HepG2 (cell line): ENCODE data around the gene MORC3. TPM values are rescaled to one million over a fixed set of nuclear protein-coding genes. Genes with fewer than 3 reads are reported as not detected.

ENCODE experiments used
- ATAC-seq: fragments of 200-7000 bp; cut with Tn5 transposase; 3 replicates; pipeline ENCODE4 v1.9.1; 2020; ENCODE audit warnings: mild to moderate bottlenecking, moderate library complexity
- BruUV-seq: library from RNA; stranded (reverse); fragments of 400-500 nt; replicated peaks from 2 replicates; lab custom pipeline; 2021; lab: Mats Ljungman, UMichigan
- CTCF ChIA-PET: fragments of 300-600 bp; formaldehyde crosslinking; extraction: SDS; loops from one replicate; lab custom pipeline; 2021; ENCODE audit warnings: low total read pairs, inconsistent platforms, low intra/inter-chr PET ratio; lab: Yijun Ruan, JAX
- POLR2A ChIA-PET: fragments of 350-600 bp; sonication (Branson Sonifier 250); formaldehyde crosslinking; loops from one replicate; lab custom pipeline; 2020; ENCODE audit warnings: antibody characterized with exemption, inconsistent platforms; lab: Yijun Ruan, JAX
- DNase-seq: peaks from one replicate; pipeline ENCODE4 v3.0.0-alpha.2; 2015; ENCODE audit warnings: low spot score
- FAIRE-seq: peaks from 3 replicates; lab custom pipeline; 2011; peaks lifted over from hg19 to GRCh38; lab: Jason Lieb, UNC
- H2AFZ ChIP-seq: one replicate; pipeline ENCODE4 v1.6.1; 2011; ENCODE audit warnings: low read length, inconsistent platforms
- H3K27ac ChIP-seq: fragments of 300-600 bp; 3 replicates; pipeline ENCODE4 v1.8.0; 2011; ENCODE audit warnings: mixed run types, mild to moderate bottlenecking, mixed read lengths, low read length, inconsistent platforms; ENCODE audit not compliant: insufficient read depth; ENCODE audit errors: extremely low read length
- H3K27me3 ChIP-seq, 2 experiments: fragments of 200-600 bp in 1 of 2; 2 replicates in 1 of 2; 3 replicates in 1 of 2; pipeline versions ENCODE4 v1.6.0 to v1.8.0; 2011; ENCODE audit warnings: low read length in 2 of 2, mild to moderate bottlenecking in 2 of 2, moderate library complexity in 2 of 2, inconsistent platforms in 1 of 2; ENCODE audit not compliant: insufficient read depth in 2 of 2, control insufficient read depth in 1 of 2
- H3K36me3 ChIP-seq, 2 experiments: fragments of 200-600 bp in 1 of 2; replicated peaks in 1 of 2; 2 replicates in 1 of 2; 3 replicates in 1 of 2; pipeline versions ENCODE4 v1.5.1 to v1.8.0; 2011; ENCODE audit warnings: low read length in 2 of 2, inconsistent platforms in 1 of 2; ENCODE audit not compliant: insufficient read depth in 2 of 2, control insufficient read depth in 1 of 2
- H3K4me1 ChIP-seq: 2 replicates; pipeline ENCODE4 v1.5.1; 2012; ENCODE audit warnings: low read length, inconsistent platforms; ENCODE audit not compliant: insufficient read depth
- H3K4me2 ChIP-seq: 2 replicates; pipeline ENCODE4 v1.6.0; 2011; ENCODE audit warnings: low read depth, low read length, inconsistent platforms
- H3K4me3 ChIP-seq, 3 experiments: fragments of 200-600 bp in 1 of 3; sonication (generic), shearing (Covaris generic) in 1 of 3; replicated peaks in 1 of 3; 2 replicates each; pipeline ENCODE4 v1.5.1; 2011 to 2016; ENCODE audit warnings: low read length in 3 of 3, inconsistent platforms in 2 of 3, low read depth in 2 of 3, mild to moderate bottlenecking in 2 of 3, control low read depth in 1 of 3, mixed read lengths in 1 of 3; ENCODE audit not compliant: insufficient read depth in 1 of 3
- H3K79me2 ChIP-seq: one replicate; pipeline ENCODE4 v1.6.1; 2011; ENCODE audit warnings: low read length, inconsistent platforms; ENCODE audit not compliant: insufficient read depth
- H3K9ac ChIP-seq: 2 replicates; pipeline ENCODE4 v1.6.0; 2011; ENCODE audit warnings: mild to moderate bottlenecking, low read depth, low read length, inconsistent platforms; ENCODE audit not compliant: insufficient read depth
- H3K9me3 ChIP-seq: 2 replicates; pipeline ENCODE4 v1.5.1; 2012; ENCODE audit warnings: mild to moderate bottlenecking, low read length
- H4K20me1 ChIP-seq: 2 replicates; pipeline ENCODE4 v1.6.0; 2011; ENCODE audit warnings: inconsistent platforms, mild to moderate bottlenecking, low read length, moderate library complexity; ENCODE audit not compliant: insufficient read depth
- FOXP1 ChIP-seq, 2 experiments: fragments of 450-650 bp in 1 of 2; IDR thresholded peaks; 2 replicates each; pipeline ENCODE4 v1.6.1; 2017 to 2018; ENCODE audit warnings: antibody characterized with exemption in 1 of 2
- HINFP ChIP-seq: sonication (generic); formaldehyde crosslinking; IDR thresholded peaks from 2 replicates; pipeline ENCODE4 v1.4.0; 2020; ENCODE audit warnings: low read depth, mild to moderate bottlenecking, missing genetic modification reagents
- NR2F2 ChIP-seq: IDR thresholded peaks from 2 replicates; pipeline ENCODE4 v1.6.1; 2012; ENCODE audit warnings: low read depth, inconsistent platforms, borderline replicate concordance
- ONECUT2 ChIP-seq: sonication (generic); formaldehyde crosslinking; IDR thresholded peaks from 2 replicates; pipeline ENCODE4 v1.4.0; 2020; ENCODE audit warnings: missing genetic modification reagents
- RERE ChIP-seq: IDR thresholded peaks from 2 replicates; pipeline ENCODE4 v1.6.1; 2016; ENCODE audit warnings: low read depth, missing genetic modification reagents, missing compliant biosample characterization
- SRSF1 ChIP-seq: fragments of 200-400 bp; formaldehyde crosslinking; optimal IDR thresholded peaks from 2 replicates; pipeline ENCODE3; 2017; ENCODE audit warnings: mild to moderate bottlenecking, low read depth, low read length, moderate library complexity
- THRA ChIP-seq: sonication (generic); formaldehyde crosslinking; IDR thresholded peaks from 2 replicates; pipeline ENCODE4 v1.4.0; 2020; ENCODE audit warnings: missing genetic modification reagents, borderline replicate concordance
- ZEB1 ChIP-seq: IDR thresholded peaks from 2 replicates; pipeline ENCODE4 v1.6.1; 2012; ENCODE audit warnings: mild to moderate bottlenecking, low read depth, inconsistent platforms; ENCODE audit not compliant: insufficient replicate concordance
- ZNF570 ChIP-seq: sonication (generic); formaldehyde crosslinking; IDR thresholded peaks from 2 replicates; pipeline ENCODE4 v1.4.0; 2020; ENCODE audit warnings: mild to moderate bottlenecking, missing genetic modification reagents, borderline replicate concordance
- ZNF713 ChIP-seq: sonication (generic); formaldehyde crosslinking; IDR thresholded peaks from 2 replicates; pipeline ENCODE4 v1.4.0; 2020; ENCODE audit warnings: mild to moderate bottlenecking, missing genetic modification reagents
- ZSCAN5A ChIP-seq: sonication (generic); formaldehyde crosslinking; IDR thresholded peaks from 2 replicates; pipeline ENCODE4 v1.8.0; 2022; ENCODE audit warnings: mild to moderate bottlenecking, missing genetic modification reagents, borderline replicate concordance
- WGBS: methylation state at CpG from one replicate; pipeline ENCODE4 v1.1.6; 2017; ENCODE audit warnings: low lambda C conversion rate; 5-methylcytosine and 5-hydroxymethylcytosine counted together
- in situ Hi-C: cut with HindIII; loops from 2 replicates; pipeline ENCODE4 v1.10.0; 2017; ENCODE audit warnings: low pct_unique_long_range_greater_than_20kb; ENCODE audit not compliant: extremely low pct_ligation_motif_present
- intact Hi-C: fragments of 100-400 bp; cut with micrococcal nuclease; formaldehyde crosslinking; loops from one replicate; pipeline ENCODE4 v1.10.0; 2022; ENCODE audit not compliant: unreplicated experiment
- polyA plus RNA-seq, 8 experiments: library from polyadenylated mRNA; depleted of rRNA in 3 of 8; stranded (reverse) in 7 of 8; unstranded in 1 of 8; fragments of >200 nt; fragmentation: Illumina TruSeq in 4 of 8; extraction: Trizol in 4 of 8; gene quantifications; 2 replicates each; pipeline versions ENCODE4 v1.2.1 to v1.2.3, GENCODE V29; 2011 to 2016; ENCODE audit warnings: low read depth in 4 of 8, missing spikeins in 1 of 8, mixed read lengths in 1 of 8; ENCODE audit not compliant: insufficient read depth in 1 of 8
- total RNA-seq, 5 experiments: library from RNA; depleted of rRNA; stranded (reverse); fragments of >200 nt; fragmentation: Illumina TruSeq; extraction: Trizol; gene quantifications; 2 replicates each; pipeline ENCODE4 v1.2.3, GENCODE V29; 2016; ENCODE audit warnings: low read depth in 1 of 5

Gene MORC3
- total and polyA plus RNA-seq, 2 of the 13 experiments (the other 11 are each of a cell fraction or from before 2014, with no cell fraction given), result 12.9 to 19.5 TPM

GRCh38 chr21:36310016-36310415, 10.0 kb upstream of the MORC3 start:
- BruUV-seq, result no TSS peak
- intact Hi-C loops, result no loop called here
- no peak overlapping the region for H3K9ac ChIP-seq
- FAIRE-seq, result no peak
- no peak for DNase-seq
- H3K79me2 ChIP-seq, result no peaks in the 10 kb centered on the region
- H3K27me3 ChIP-seq, result no peaks in the 10 kb centered on the region
- no peak overlapping the region for H2AFZ ChIP-seq
- ATAC-seq, result no peak
- peak overlapping the region; percentile 7; the same call in 1 of the 2 replicates for H3K4me2 ChIP-seq
- ChIA-PET CTCF (no interaction called here), POLR2A (no interaction called here)
- H3K9me3 ChIP-seq, result peaks cover 7% of the 10 kb centered on the region
- H3K27ac ChIP-seq, result no peak overlapping the region
- H3K4me3 ChIP-seq, result no peak overlapping the region
- in situ Hi-C loops, result no loop called here
- no peaks in the 10 kb centered on the region for H3K36me3 ChIP-seq
- H3K4me1 ChIP-seq, result no peaks in the 10 kb centered on the region
- no peaks in the 10 kb centered on the region for H4K20me1 ChIP-seq
- 61% methylated on average over 7 of the region's 7 CpGs for WGBS
- no peak for TF ChIP-seq THRA (CRISPR knock-in tag)
- TF ChIP-seq SRSF1, result no peak
- TF ChIP-seq ONECUT2, result no peak
- TF ChIP-seq ZSCAN5A, result no peak
- no peak for TF ChIP-seq HINFP
- TF ChIP-seq ZNF570 (CRISPR knock-in tag), result no peak
- no peak for TF ChIP-seq ZNF713 (CRISPR knock-in tag)
- no peak for TF ChIP-seq RERE (CRISPR knock-in tag)
- TF ChIP-seq ZEB1, result no peak
- no peak for TF ChIP-seq FOXP1 (IDR thresholded peaks at IDR 0.05)
- no peak for TF ChIP-seq FOXP1 (CRISPR knock-in tag; IDR thresholded peaks at IDR 0.05)
- no peak for TF ChIP-seq NR2F2
